Left lobe of liver (tissue), 2 donors: ENCODE results near the gene SNTG2. TPM values are rescaled to one million over a fixed set of nuclear protein-coding genes. Genes with fewer than 3 reads are reported as not detected.
"Not testable (repeated sequence)": the region's sequence is repeated elsewhere in the genome, so short reads cannot be mapped to it uniquely, and the experiment has no call there.

ENCODE experiments used
- ATAC-seq: fragments of 200-7000 bp; cut with Tn5 transposase; one replicate; pipeline ENCODE4 v1.9.1; 2020; ENCODE audit warnings: mild to moderate bottlenecking, moderate library complexity
- DNase-seq: peaks from one replicate; pipeline ENCODE4 v3.0.0-alpha.2; 2020; ENCODE audit warnings: low spot score
- total RNA-seq: library from RNA; stranded (reverse); gene quantifications from one replicate; pipeline ENCODE4 v1.2.1, GENCODE V29; 2021
- donor health status: DM: no; HTN: no; CAD: no; lungs with moderate emphysema.
- donor health status: DM: no; HTN: yes; CAD: no.

Gene SNTG2
- not detected for total RNA-seq

GRCh38 chr2:950080-950966, at the start of gene SNTG2:
Gene SNTG2 (plus strand): TSS chr2:950849. CDS start chr2:950997, 148 bp downstream.
- peak; percentile 97 for ATAC-seq
- DNase-seq = no peak

- ATAC-seq (no peak), DNase-seq (peak; percentile 12)
Measured at GRCh38 chr2:902584-902983, 48.1 kb upstream of the SNTG2 start.

GRCh38 chr2:903223-903900, 47.3 kb upstream of the SNTG2 start:
- ATAC-seq (no peak), DNase-seq (peak; percentile 8)

GRCh38 chr2:904246-905024, 46.2 kb upstream of the SNTG2 start:
- ATAC-seq = no peak
- DNase-seq = peak; percentile 15

GRCh38 chr2:905091-905832, 45.4 kb upstream of the SNTG2 start:
- ATAC-seq (no peak), DNase-seq (peak; percentile 33)

GRCh38 chr2:905833-906140, 44.9 kb upstream of the SNTG2 start:
- ATAC-seq = no peak

GRCh38 chr2:907706-908105, 42.9 kb upstream of the SNTG2 start:
- ATAC-seq (no peak), DNase-seq (no peak)

More at GRCh38 chr2:905833-906140, 44.9 kb upstream of the SNTG2 start:
- DNase-seq = peak; percentile 14

- no peak for ATAC-seq
Measured at GRCh38 chr2:908568-908967, 42.1 kb upstream of the SNTG2 start.

GRCh38 chr2:909764-910379, 40.8 kb upstream of the SNTG2 start:
- ATAC-seq, DNase-seq: not testable (repeated sequence)

More at GRCh38 chr2:908568-908967, 42.1 kb upstream of the SNTG2 start:
- DNase-seq = no peak

GRCh38 chr2:910698-911097, 40.0 kb upstream of the SNTG2 start:
- DNase-seq (no peak), ATAC-seq (no peak)

GRCh38 chr2:915979-916378, 34.7 kb upstream of the SNTG2 start:
- ATAC-seq = no peak
- no peak for DNase-seq

- ATAC-seq = no peak
Measured at GRCh38 chr2:916935-917334, 33.7 kb upstream of the SNTG2 start.

GRCh38 chr2:919672-920071, 31.0 kb upstream of the SNTG2 start:
- no peak for DNase-seq
- no peak for ATAC-seq

More at GRCh38 chr2:916935-917334, 33.7 kb upstream of the SNTG2 start:
- no peak for DNase-seq

- DNase-seq = no peak
Measured at GRCh38 chr2:920573-920972, 30.1 kb upstream of the SNTG2 start.

GRCh38 chr2:920999-921398, 29.6 kb upstream of the SNTG2 start:
- no peak for ATAC-seq
- no peak for DNase-seq

More at GRCh38 chr2:920573-920972, 30.1 kb upstream of the SNTG2 start:
- no peak for ATAC-seq

- ATAC-seq = no peak
- DNase-seq = no peak
Measured at GRCh38 chr2:922185-922584, 28.5 kb upstream of the SNTG2 start.

- ATAC-seq (no peak), DNase-seq (no peak)
Measured at GRCh38 chr2:923832-924601, 26.6 kb upstream of the SNTG2 start.

GRCh38 chr2:924701-925100, 25.9 kb upstream of the SNTG2 start:
- ATAC-seq (no peak), DNase-seq (no peak)

GRCh38 chr2:925309-925708, 25.3 kb upstream of the SNTG2 start:
- no peak for ATAC-seq

More at GRCh38 chr2:925309-925708, 25.3 kb upstream of the SNTG2 start:
- DNase-seq = no peak
